Endothelial cell of umbilical vein (primary cell): ENCODE data around the gene MTSS2. TPM values are rescaled to one million over a fixed set of nuclear protein-coding genes. Genes with fewer than 3 reads are reported as not detected.

Source experiments
- BruUV-seq: library from RNA; stranded (reverse); fragments of 400-500 nt; replicated peaks from 2 replicates; lab custom pipeline; 2021; lab: Mats Ljungman, UMichigan
- CTCF ChIA-PET: fragments of 300-600, 350-600 bp; sonication (Branson Sonifier 250); formaldehyde crosslinking; loops from one replicate; lab custom pipeline; 2021; ENCODE audit warnings: antibody characterized with exemption, inconsistent platforms; lab: Charles Lee
- POLR2A ChIA-PET: fragments of 300-600, 350-600 bp; sonication (Branson Sonifier 250); formaldehyde crosslinking; loops from one replicate; lab custom pipeline; 2021; ENCODE audit warnings: antibody characterized with exemption, inconsistent platforms; lab: Charles Lee
- DNase-seq: peaks from one replicate; pipeline ENCODE4 v3.0.0-alpha.2; 2011; ENCODE audit warnings: low read depth, low spot score
- FAIRE-seq: peaks from 2 replicates; lab custom pipeline; 2011; peaks lifted over from hg19 to GRCh38; lab: Jason Lieb, UNC
- H2AFZ ChIP-seq: 2 replicates; pipeline ENCODE4 v1.6.0; 2012; ENCODE audit warnings: low read depth, low read length, control low read depth, inconsistent platforms
- H3K27ac ChIP-seq: 2 replicates; pipeline ENCODE4 v1.5.1; 2011; ENCODE audit warnings: low read depth, mild to moderate bottlenecking, control low read depth, low read length, moderate library complexity; ENCODE audit not compliant: insufficient read depth
- H3K27me3 ChIP-seq, 2 experiments: 2 replicates each; pipeline versions ENCODE4 v1.6.0 to v1.6.1; 2011; ENCODE audit warnings: low read length in 2 of 2, mixed read lengths in 1 of 2; ENCODE audit not compliant: control insufficient read depth in 2 of 2, insufficient read depth in 2 of 2
- H3K36me3 ChIP-seq, 2 experiments: 2 replicates in 1 of 2; 3 replicates in 1 of 2; pipeline ENCODE4 v1.5.1; 2011; ENCODE audit warnings: low read length in 2 of 2, mild to moderate bottlenecking in 1 of 2, moderate library complexity in 1 of 2; ENCODE audit not compliant: control insufficient read depth in 2 of 2, insufficient read depth in 2 of 2; ENCODE audit errors: extremely low read depth in 1 of 2
- H3K4me1 ChIP-seq: 3 replicates; pipeline ENCODE4 v1.5.1; 2011; ENCODE audit warnings: mild to moderate bottlenecking, low read length; ENCODE audit not compliant: control insufficient read depth, insufficient read depth; ENCODE audit errors: extremely low read depth
- H3K4me2 ChIP-seq: 2 replicates; pipeline ENCODE4 v1.6.1; 2011; ENCODE audit warnings: low read length, control low read depth, mixed read lengths; ENCODE audit not compliant: insufficient read depth
- H3K4me3 ChIP-seq, 3 experiments: fragments of 200-600 bp in 1 of 3; sonication (generic), shearing (Covaris generic) in 1 of 3; replicated peaks in 1 of 3; 2 replicates each; pipeline ENCODE4 v1.5.1; 2011 to 2016; ENCODE audit warnings: control low read depth in 3 of 3, low read length in 3 of 3, mild to moderate bottlenecking in 2 of 3, inconsistent platforms in 1 of 3, low read depth in 1 of 3, moderate library complexity in 1 of 3; ENCODE audit not compliant: insufficient read depth in 1 of 3
- H3K79me2 ChIP-seq: 2 replicates; pipeline ENCODE4 v1.6.0; 2012; ENCODE audit warnings: low read length, inconsistent platforms; ENCODE audit not compliant: control insufficient read depth, insufficient read depth
- H3K9ac ChIP-seq: replicated peaks from 2 replicates; pipeline ENCODE3; 2011; ENCODE audit warnings: low read length, control low read depth; ENCODE audit not compliant: insufficient read depth; ENCODE audit errors: extremely low read depth
- H3K9me1 ChIP-seq: replicated peaks from 3 replicates; pipeline ENCODE4 v1.6.0; 2011; ENCODE audit warnings: mild to moderate bottlenecking, low read length; ENCODE audit not compliant: control insufficient read depth, insufficient read depth; ENCODE audit errors: extremely low read depth
- H3K9me3 ChIP-seq: replicated peaks from 2 replicates; pipeline ENCODE4 v1.5.1; 2012; ENCODE audit warnings: low read length, inconsistent platforms; ENCODE audit not compliant: control insufficient read depth, insufficient read depth
- H4K20me1 ChIP-seq: replicated peaks from 2 replicates; pipeline ENCODE3; 2011; ENCODE audit warnings: mild to moderate bottlenecking, low read length; ENCODE audit not compliant: control insufficient read depth, insufficient read depth; ENCODE audit errors: extremely low read depth
- EZH2 ChIP-seq: IDR thresholded peaks from 2 replicates; pipeline ENCODE4 v1.6.1; 2012; ENCODE audit warnings: borderline replicate concordance, low read depth, mild to moderate bottlenecking, moderate library complexity, low read length, inconsistent platforms; ENCODE audit not compliant: severe bottlenecking
- FOS ChIP-seq: IDR thresholded peaks from 2 replicates; pipeline ENCODE4 v1.6.1; 2011; ENCODE audit warnings: mild to moderate bottlenecking, low read length, moderate library complexity, borderline replicate concordance; ENCODE audit not compliant: insufficient read depth
- GATA2 ChIP-seq: IDR thresholded peaks from 2 replicates; pipeline ENCODE4 v1.7.0; 2011; ENCODE audit warnings: low read depth, mild to moderate bottlenecking, moderate library complexity, mixed read lengths, low read length; ENCODE audit not compliant: insufficient read length, insufficient read depth
- JUN ChIP-seq: IDR thresholded peaks from 2 replicates; pipeline ENCODE4 v1.6.1; 2011; ENCODE audit warnings: borderline replicate concordance, low read depth; ENCODE audit not compliant: insufficient read length, insufficient read depth
- MAX ChIP-seq: IDR thresholded peaks from 2 replicates; pipeline ENCODE4 v1.6.1; 2011; ENCODE audit not compliant: insufficient read depth, insufficient read length
- MYC ChIP-seq: IDR thresholded peaks from one replicate; pipeline ENCODE4 v1.6.1; 2011; ENCODE audit warnings: mild to moderate bottlenecking, low read depth, low read length
- POLR2A ChIP-seq: IDR thresholded peaks from 2 replicates; pipeline ENCODE4 v1.6.1; 2012; ENCODE audit warnings: low read depth, mild to moderate bottlenecking, control low read depth, low read length
- POLR2AphosphoS5 ChIP-seq: IDR thresholded peaks from 2 replicates; pipeline ENCODE4 v1.6.1; 2012; ENCODE audit warnings: low read depth, mild to moderate bottlenecking, control low read depth, low read length, moderate library complexity; ENCODE audit not compliant: insufficient read depth
- dilution Hi-C: fragments of 300-500 bp; cut with MboI; formaldehyde crosslinking; loops from one replicate; pipeline ENCODE4 v1.15.0; 2019; ENCODE audit warnings: low sequenced_read_pairs; ENCODE audit not compliant: extremely low pct_ligation_motif_present
- intact Hi-C: fragments of 100-400 bp; cut with micrococcal nuclease; formaldehyde crosslinking; loops from one replicate; pipeline ENCODE4 v1.10.0; 2022
- polyA plus RNA-seq, 4 experiments: library from polyadenylated mRNA; depleted of rRNA in 3 of 4; stranded (reverse) in 3 of 4; unstranded in 1 of 4; fragments of >200 nt; gene quantifications; 2 replicates each; pipeline versions ENCODE4 v1.2.1 to v1.2.3, GENCODE V29; 2011 to 2012; ENCODE audit warnings: missing spikeins in 1 of 4
- total RNA-seq: library from RNA; stranded (reverse); gene quantifications from 2 replicates; pipeline ENCODE4 v1.2.3, GENCODE V29; 2021
- TF ChIP-seq, protein P1 (sequence below), 2 donors: IDR thresholded peaks; 1 replicate in 1 of 2; 2 replicates in 1 of 2; pipeline ENCODE4 v1.5.1; 2011; ENCODE audit warnings: low read length in 2 of 2, mild to moderate bottlenecking in 2 of 2, moderate library complexity in 2 of 2, control low read depth in 1 of 2, inconsistent platforms in 1 of 2, low read depth in 1 of 2; ENCODE audit not compliant: insufficient read depth in 1 of 2; ENCODE audit errors: extremely low read depth in 1 of 2

MTSS2 gene
- total and polyA plus RNA-seq, 2 donors (not counting 3 experiments of a cell fraction or from before 2014, with no cell fraction given), result 38.4 to 42.3 TPM

- dilution Hi-C loops (no loop called here), intact Hi-C loops (no loop called here)
- H3K4me1 ChIP-seq, result peaks cover 13% of the 10 kb centered on the region
- H3K27me3 ChIP-seq, result no peaks in the 10 kb centered on the region
- no peak overlapping the region for H3K4me3 ChIP-seq
- no peaks in the 10 kb centered on the region for H3K36me3 ChIP-seq
- no peaks in the 10 kb centered on the region for H3K9me1 ChIP-seq
- no peaks in the 10 kb centered on the region for H3K9me3 ChIP-seq
- no peak overlapping the region for H2AFZ ChIP-seq
- no TSS peak for BruUV-seq
- CTCF ChIA-PET, result interaction anchor here (1.7 kb wide), 1 partner anchor 24 kb away, joined by 5 read pairs; no protein-coding TSS in a partner anchor
- POLR2A ChIA-PET, result no interaction called here
- H3K79me2 ChIP-seq, result no peaks in the 10 kb centered on the region
- no peaks in the 10 kb centered on the region for H4K20me1 ChIP-seq
- no peak overlapping the region for H3K27ac ChIP-seq
- no peak overlapping the region for H3K4me2 ChIP-seq
- FAIRE-seq (no peak), DNase-seq (no peak)
- no peak overlapping the region for H3K9ac ChIP-seq
- TF ChIP-seq, protein P1, sequence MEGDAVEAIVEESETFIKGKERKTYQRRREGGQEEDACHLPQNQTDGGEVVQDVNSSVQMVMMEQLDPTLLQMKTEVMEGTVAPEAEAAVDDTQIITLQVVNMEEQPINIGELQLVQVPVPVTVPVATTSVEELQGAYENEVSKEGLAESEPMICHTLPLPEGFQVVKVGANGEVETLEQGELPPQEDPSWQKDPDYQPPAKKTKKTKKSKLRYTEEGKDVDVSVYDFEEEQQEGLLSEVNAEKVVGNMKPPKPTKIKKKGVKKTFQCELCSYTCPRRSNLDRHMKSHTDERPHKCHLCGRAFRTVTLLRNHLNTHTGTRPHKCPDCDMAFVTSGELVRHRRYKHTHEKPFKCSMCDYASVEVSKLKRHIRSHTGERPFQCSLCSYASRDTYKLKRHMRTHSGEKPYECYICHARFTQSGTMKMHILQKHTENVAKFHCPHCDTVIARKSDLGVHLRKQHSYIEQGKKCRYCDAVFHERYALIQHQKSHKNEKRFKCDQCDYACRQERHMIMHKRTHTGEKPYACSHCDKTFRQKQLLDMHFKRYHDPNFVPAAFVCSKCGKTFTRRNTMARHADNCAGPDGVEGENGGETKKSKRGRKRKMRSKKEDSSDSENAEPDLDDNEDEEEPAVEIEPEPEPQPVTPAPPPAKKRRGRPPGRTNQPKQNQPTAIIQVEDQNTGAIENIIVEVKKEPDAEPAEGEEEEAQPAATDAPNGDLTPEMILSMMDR (IDR thresholded peaks at IDR 0.05; ENCODE audit: extremely low read depth in 1 of 2, insufficient read depth in 1 of 2, low read depth in 1 of 2, low read length in 2 of 2), result no peak
- TF ChIP-seq POLR2AphosphoS5 (no peak), POLR2A (no peak), MYC (no peak), MAX (no peak), FOS (no peak), JUN (no peak), EZH2 (no peak), GATA2 (no peak)
Measured at GRCh38 chr16:70713824-70714223, 28.0 kb upstream of the MTSS2 start.
